ENCODE results near the gene IGF1R. TPM values are rescaled to one million over a fixed set of nuclear protein-coding genes. Genes with fewer than 3 reads are reported as not detected.

IGF1R gene
- total RNA-seq, 2 experiments from 2014 or later = 26.3 to 43.7 TPM

- CTCF ChIA-PET = interaction anchor here (0.6 to 0.7 kb wide), 3 partner anchors 82 to 792 kb away, joined by 3 to 4 read pairs (median 3); no protein-coding TSS in a partner anchor
- no peak for DNase-seq
- H3K27ac Mint-ChIP-seq = no peak overlapping the region
- intact Hi-C loops (cut with DNase I, micrococcal nuclease) = no loop called here
- no peaks in the 10 kb centered on the region for H3K4me1 Mint-ChIP-seq
- ATAC-seq = no peak
- POLR2A ChIA-PET = no interaction called here
- peaks cover 24% of the 10 kb centered on the region for H3K36me3 Mint-ChIP-seq (ENCODE audit: low read depth)
- peaks cover 6% of the 10 kb centered on the region for H3K9me3 Mint-ChIP-seq (ENCODE audit: low read depth)
- H3K4me3 Mint-ChIP-seq = no peak overlapping the region
- H3K27me3 Mint-ChIP-seq = no peaks in the 10 kb centered on the region
Measured at GRCh38 chr15:98966091-98966787, 317.9 kb downstream of the IGF1R start.

GRCh38 chr15:98967096-98967495 lies 318.8 kb downstream of the IGF1R start:
- intact Hi-C loops (cut with DNase I, micrococcal nuclease) = no loop called here
- no peak overlapping the region for H3K27ac Mint-ChIP-seq
- no peaks in the 10 kb centered on the region for H3K27me3 Mint-ChIP-seq
- CTCF ChIA-PET = interaction anchor here (1.3 kb wide), 1 partner anchor 110 kb away, joined by 3 read pairs; no protein-coding TSS in a partner anchor
- no peak for DNase-seq
- no peak overlapping the region for H3K4me3 Mint-ChIP-seq
- H3K9me3 Mint-ChIP-seq (ENCODE audit: low read depth) = no peaks in the 10 kb centered on the region
- no peaks in the 10 kb centered on the region for H3K4me1 Mint-ChIP-seq
- no peak for ATAC-seq
- H3K36me3 Mint-ChIP-seq (ENCODE audit: low read depth) = peaks cover 15% of the 10 kb centered on the region
- POLR2A ChIA-PET = no interaction called here

GRCh38 chr15:98967916-98968315 lies 319.6 kb downstream of the IGF1R start:
- DNase-seq (no peak), ATAC-seq (no peak)
- Mint-ChIP-seq H3K27ac (no peak overlapping the region), H3K27me3 (no peaks in the 10 kb centered on the region), H3K36me3 (ENCODE audit: low read depth) (peaks cover 10% of the 10 kb centered on the region), H3K4me1 (no peaks in the 10 kb centered on the region), H3K4me3 (no peak overlapping the region), H3K9me3 (ENCODE audit: low read depth) (no peaks in the 10 kb centered on the region)
- ChIA-PET CTCF (interaction anchor here (1.3 kb wide), 1 partner anchor 109 kb away, joined by 3 read pairs; no protein-coding TSS in a partner anchor), POLR2A (no interaction called here)
- intact Hi-C loops (cut with DNase I, micrococcal nuclease) = no loop called here

DNA sequence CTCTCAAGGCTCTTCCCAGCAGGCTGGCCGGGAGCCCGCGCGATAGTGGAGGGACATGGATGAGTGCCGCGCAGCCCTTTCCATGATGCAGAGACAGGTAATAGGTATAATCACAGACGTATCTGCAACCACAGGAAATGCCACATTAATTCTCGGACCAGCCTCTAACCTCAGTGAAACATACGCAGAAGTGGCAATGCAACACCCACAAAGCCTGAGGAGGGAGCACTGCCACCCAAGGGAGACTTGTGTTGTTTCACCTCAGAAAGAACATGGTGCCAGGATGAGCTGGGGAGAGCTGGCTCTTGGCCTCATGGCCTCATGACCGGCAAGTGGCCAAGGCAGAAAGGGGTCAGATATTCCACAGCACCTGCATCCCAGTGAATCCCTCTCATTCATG lies 320.2 kb downstream of the IGF1R start:
- ChIA-PET CTCF (interaction anchor here (0.6 kb wide), 1 partner anchor 107 kb away, joined by 4 read pairs; no protein-coding TSS in a partner anchor), POLR2A (no interaction called here)
- no peak for DNase-seq
- H3K4me1 Mint-ChIP-seq = no peaks in the 10 kb centered on the region
- H3K27me3 Mint-ChIP-seq = no peaks in the 10 kb centered on the region
- H3K4me3 Mint-ChIP-seq = no peak overlapping the region
- H3K36me3 Mint-ChIP-seq (ENCODE audit: low read depth) = peaks cover 4% of the 10 kb centered on the region
- ATAC-seq = no peak
- H3K9me3 Mint-ChIP-seq (ENCODE audit: low read depth) = no peaks in the 10 kb centered on the region
- intact Hi-C loops (cut with DNase I, micrococcal nuclease) = no loop called here
- H3K27ac Mint-ChIP-seq = no peak overlapping the region

DNA sequence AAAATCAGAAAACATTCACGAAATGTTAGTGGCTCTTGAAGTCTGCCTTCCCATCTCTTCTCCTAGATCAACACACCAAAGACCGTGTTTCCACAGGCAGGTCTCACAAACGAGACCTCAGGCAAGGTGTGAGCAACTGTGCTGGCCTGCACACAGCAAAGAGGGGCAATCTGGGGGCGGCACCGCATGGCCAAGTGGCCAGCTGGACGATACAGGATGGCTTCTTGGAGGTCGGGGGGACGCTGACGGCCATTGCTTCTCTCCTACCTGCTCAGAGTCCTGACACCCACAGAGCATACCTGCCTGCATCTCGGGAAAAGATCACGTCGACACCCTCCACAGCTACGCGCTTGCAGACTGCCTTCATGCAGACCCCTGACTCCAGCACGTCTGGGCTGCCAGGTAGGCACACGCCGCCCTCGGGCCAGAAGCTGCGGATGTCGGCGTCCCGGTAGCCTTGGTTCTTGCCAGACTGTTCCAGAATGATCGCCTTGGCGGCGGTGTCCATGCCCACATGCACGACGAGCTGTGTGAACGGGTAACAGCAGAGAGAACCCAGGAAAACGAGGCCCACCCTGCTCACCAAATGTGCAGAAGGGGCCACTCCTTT lies 320.9 kb downstream of the IGF1R start:
- H3K27ac Mint-ChIP-seq = no peak overlapping the region
- no peaks in the 10 kb centered on the region for H3K9me3 Mint-ChIP-seq (ENCODE audit: low read depth)
- no peak overlapping the region for H3K4me3 Mint-ChIP-seq
- intact Hi-C loops (cut with DNase I, micrococcal nuclease) = no loop called here
- no peak for ATAC-seq
- H3K36me3 Mint-ChIP-seq (ENCODE audit: low read depth) = peaks cover 2% of the 10 kb centered on the region
- CTCF ChIA-PET = interaction anchor here (0.6 kb wide), 1 partner anchor 107 kb away, joined by 4 read pairs; no protein-coding TSS in a partner anchor
- POLR2A ChIA-PET = no interaction called here
- no peaks in the 10 kb centered on the region for H3K27me3 Mint-ChIP-seq
- no peaks in the 10 kb centered on the region for H3K4me1 Mint-ChIP-seq
- no peak for DNase-seq

GRCh38 chr15:98970799-98971198 lies 322.5 kb downstream of the IGF1R start:
- ChIA-PET CTCF (interaction anchor here (0.6 kb wide), 2 partner anchors 79 to 358 kb away, joined by 3 read pairs; no protein-coding TSS in a partner anchor), POLR2A (interaction anchor here (0.6 kb wide), 1 partner anchor 508 kb away, joined by 6 read pairs; no protein-coding TSS in a partner anchor)
- ATAC-seq = no peak
- Mint-ChIP-seq H3K4me1 (no peaks in the 10 kb centered on the region), H3K36me3 (ENCODE audit: low read depth) (no peaks in the 10 kb centered on the region), H3K9me3 (ENCODE audit: low read depth) (no peaks in the 10 kb centered on the region), H3K27ac (no peak overlapping the region), H3K27me3 (no peaks in the 10 kb centered on the region), H3K4me3 (no peak overlapping the region)
- no peak for DNase-seq
- intact Hi-C loops (cut with DNase I, micrococcal nuclease) = no loop called here

DNA sequence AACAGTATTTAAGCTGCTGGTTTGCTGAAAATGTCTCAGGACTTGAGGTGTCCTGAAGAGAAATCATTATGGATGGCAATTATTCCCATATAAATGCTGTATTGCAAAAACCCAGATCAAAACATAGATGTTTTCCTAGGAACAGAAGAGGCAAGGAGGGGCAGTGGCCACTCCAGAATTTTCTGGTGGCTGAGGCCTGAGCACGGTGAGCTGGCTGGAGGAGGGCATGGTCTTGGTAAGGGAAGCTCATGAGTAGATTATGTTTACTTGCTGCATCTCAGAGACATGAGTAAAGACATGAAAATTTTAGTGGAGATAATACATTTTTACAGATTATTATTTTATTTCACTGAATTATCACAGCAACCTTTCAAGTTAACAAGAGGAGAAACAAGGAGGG lies 328.2 kb downstream of the IGF1R start:
- intact Hi-C loops (cut with DNase I, micrococcal nuclease) = no loop called here
- Mint-ChIP-seq H3K27me3 (no peaks in the 10 kb centered on the region), H3K36me3 (ENCODE audit: low read depth) (no peaks in the 10 kb centered on the region), H3K4me1 (no peaks in the 10 kb centered on the region), H3K9me3 (ENCODE audit: low read depth) (no peaks in the 10 kb centered on the region), H3K27ac (no peak overlapping the region), H3K4me3 (no peak overlapping the region)
- ChIA-PET CTCF (interaction anchor here (1.3 kb wide), 1 partner anchor 100 kb away, joined by 3 read pairs; no protein-coding TSS in a partner anchor), POLR2A (no interaction called here)
- ATAC-seq (no peak), DNase-seq (no peak)

- intact Hi-C loops (cut with DNase I, micrococcal nuclease) = no loop called here
- Mint-ChIP-seq H3K27ac (no peak overlapping the region), H3K4me1 (no peaks in the 10 kb centered on the region), H3K27me3 (no peaks in the 10 kb centered on the region), H3K9me3 (ENCODE audit: low read depth) (no peaks in the 10 kb centered on the region), H3K36me3 (ENCODE audit: low read depth) (no peaks in the 10 kb centered on the region), H3K4me3 (no peak overlapping the region)
- DNase-seq (no peak), ATAC-seq (no peak)
- CTCF ChIA-PET = no interaction called here
- POLR2A ChIA-PET = no interaction called here
Measured at GRCh38 chr15:98977441-98977840, 329.1 kb downstream of the IGF1R start.

DNA sequence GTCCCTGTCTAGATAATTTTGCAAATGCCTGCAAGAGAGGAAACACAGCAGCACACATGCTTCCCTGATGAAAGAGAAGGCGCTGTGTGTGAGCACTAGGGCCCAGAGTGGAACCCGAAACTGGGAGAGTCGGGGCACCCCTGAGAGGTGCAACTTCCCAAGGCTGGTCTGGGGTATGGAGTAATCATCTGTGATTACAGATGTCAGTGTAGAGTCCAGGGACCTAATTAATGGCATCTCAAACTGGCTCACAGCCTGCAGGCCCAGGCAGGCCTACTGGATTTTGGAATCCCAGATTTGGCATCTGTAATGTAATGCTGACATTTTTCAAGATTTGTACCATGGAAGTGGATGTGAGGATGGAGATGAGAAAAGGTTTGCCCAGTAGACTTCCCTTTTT lies 329.8 kb downstream of the IGF1R start:
- no peaks in the 10 kb centered on the region for H3K36me3 Mint-ChIP-seq (ENCODE audit: low read depth)
- no peak overlapping the region for H3K27ac Mint-ChIP-seq
- POLR2A ChIA-PET = no interaction called here
- H3K9me3 Mint-ChIP-seq (ENCODE audit: low read depth) = no peaks in the 10 kb centered on the region
- intact Hi-C loops (cut with DNase I, micrococcal nuclease) = no loop called here
- H3K27me3 Mint-ChIP-seq = no peaks in the 10 kb centered on the region
- CTCF ChIA-PET = no interaction called here
- no peaks in the 10 kb centered on the region for H3K4me1 Mint-ChIP-seq
- no peak for ATAC-seq
- DNase-seq = no peak
- H3K4me3 Mint-ChIP-seq = no peak overlapping the region

GRCh38 chr15:98980899-98981228 lies 332.5 kb downstream of the IGF1R start:
- H3K9me3 Mint-ChIP-seq (ENCODE audit: low read depth) = peaks cover 3% of the 10 kb centered on the region
- no peak overlapping the region for H3K27ac Mint-ChIP-seq
- DNase-seq (no peak), ATAC-seq (no peak)
- intact Hi-C loops (cut with DNase I, micrococcal nuclease) = no loop called here
- CTCF ChIA-PET = no interaction called here
- no peak overlapping the region for H3K4me3 Mint-ChIP-seq
- no peaks in the 10 kb centered on the region for H3K27me3 Mint-ChIP-seq
- no peaks in the 10 kb centered on the region for H3K4me1 Mint-ChIP-seq
- H3K36me3 Mint-ChIP-seq (ENCODE audit: low read depth) = no peaks in the 10 kb centered on the region
- POLR2A ChIA-PET = no interaction called here

DNA sequence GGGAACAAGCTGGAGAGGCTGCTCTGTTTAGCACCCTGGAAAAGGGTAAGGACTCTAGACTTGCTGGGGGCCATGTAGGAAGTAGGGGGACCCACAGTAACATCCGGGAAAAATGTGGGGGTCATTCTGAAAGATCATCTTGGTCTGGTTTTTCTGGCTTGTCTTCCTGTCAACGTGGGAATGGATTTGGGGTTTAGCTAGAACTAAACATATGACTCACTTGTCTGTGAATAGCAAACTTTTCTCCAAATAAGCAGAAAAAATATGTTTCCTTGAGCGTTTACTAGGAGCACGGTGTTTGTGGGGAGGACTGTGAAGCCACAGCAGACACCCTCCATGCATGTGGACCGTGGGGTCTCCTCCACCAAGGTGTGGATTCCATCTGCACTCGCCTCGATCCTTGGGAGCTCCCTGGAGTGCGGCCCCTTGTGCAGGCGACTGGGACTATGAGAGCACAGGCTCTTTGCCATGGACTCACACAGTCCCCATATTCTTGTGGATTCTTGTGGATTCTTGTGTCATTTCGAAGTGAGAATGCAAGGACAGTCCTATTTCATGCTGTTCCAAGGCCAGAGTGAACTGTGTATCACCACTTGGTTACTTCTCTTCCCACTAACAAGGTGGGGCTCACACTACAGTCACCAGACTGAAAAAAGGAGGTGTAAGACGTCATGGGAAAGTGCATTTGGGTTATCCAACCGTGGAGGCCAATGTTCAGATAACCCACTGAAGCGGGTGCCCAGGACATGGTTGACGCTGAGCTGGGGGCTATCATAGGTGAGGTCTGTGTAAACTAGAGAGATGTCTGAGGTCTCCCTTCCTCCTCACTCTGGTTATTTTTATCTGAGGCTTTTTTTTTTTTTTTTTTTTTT lies 333.7 kb downstream of the IGF1R start:
- Mint-ChIP-seq H3K9me3 (ENCODE audit: low read depth) (peaks cover 9% of the 10 kb centered on the region), H3K4me3 (no peak overlapping the region), H3K27me3 (peaks cover 3% of the 10 kb centered on the region), H3K4me1 (no peaks in the 10 kb centered on the region), H3K27ac (no peak overlapping the region), H3K36me3 (ENCODE audit: low read depth) (peaks cover 3% of the 10 kb centered on the region)
- intact Hi-C loops (cut with DNase I, micrococcal nuclease) = no loop called here
- ChIA-PET CTCF (interaction anchor here (0.7 kb wide), 1 partner anchor 426 kb away, joined by 4 read pairs; no protein-coding TSS in a partner anchor), POLR2A (no interaction called here)
- no peak for ATAC-seq
- no peak for DNase-seq

Measured in activated CD4-positive, alpha-beta T cell treated with anti-CD3 and anti-CD28 coated beads for 36 hours (primary cell).